ENCODE measurements around the gene FRZB.

The FRZB gene

DNA sequence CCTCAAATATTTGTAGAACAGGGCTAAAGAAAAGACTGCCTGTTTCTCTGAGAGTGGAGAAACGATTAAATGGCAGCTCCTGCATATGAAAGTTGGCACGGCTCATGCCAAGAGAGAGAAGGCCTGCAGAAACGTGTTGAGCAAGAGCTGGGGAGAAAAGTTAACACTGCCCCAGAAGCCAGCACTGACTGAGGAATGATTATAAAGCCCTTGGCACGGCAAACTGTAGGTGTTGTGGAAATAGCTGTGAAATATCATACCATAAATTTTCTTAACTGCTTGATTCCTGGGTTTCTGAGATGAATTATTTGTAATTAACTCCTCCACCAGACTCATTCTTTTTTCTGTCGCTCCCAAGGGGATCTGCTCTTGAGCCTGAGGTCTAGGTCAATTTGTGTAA is 4.3 kb downstream of the FRZB start:
- TF ChIP-seq, protein P1, sequence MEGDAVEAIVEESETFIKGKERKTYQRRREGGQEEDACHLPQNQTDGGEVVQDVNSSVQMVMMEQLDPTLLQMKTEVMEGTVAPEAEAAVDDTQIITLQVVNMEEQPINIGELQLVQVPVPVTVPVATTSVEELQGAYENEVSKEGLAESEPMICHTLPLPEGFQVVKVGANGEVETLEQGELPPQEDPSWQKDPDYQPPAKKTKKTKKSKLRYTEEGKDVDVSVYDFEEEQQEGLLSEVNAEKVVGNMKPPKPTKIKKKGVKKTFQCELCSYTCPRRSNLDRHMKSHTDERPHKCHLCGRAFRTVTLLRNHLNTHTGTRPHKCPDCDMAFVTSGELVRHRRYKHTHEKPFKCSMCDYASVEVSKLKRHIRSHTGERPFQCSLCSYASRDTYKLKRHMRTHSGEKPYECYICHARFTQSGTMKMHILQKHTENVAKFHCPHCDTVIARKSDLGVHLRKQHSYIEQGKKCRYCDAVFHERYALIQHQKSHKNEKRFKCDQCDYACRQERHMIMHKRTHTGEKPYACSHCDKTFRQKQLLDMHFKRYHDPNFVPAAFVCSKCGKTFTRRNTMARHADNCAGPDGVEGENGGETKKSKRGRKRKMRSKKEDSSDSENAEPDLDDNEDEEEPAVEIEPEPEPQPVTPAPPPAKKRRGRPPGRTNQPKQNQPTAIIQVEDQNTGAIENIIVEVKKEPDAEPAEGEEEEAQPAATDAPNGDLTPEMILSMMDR (IDR thresholded peaks at IDR 0.05; ENCODE audit: insufficient read depth, low read depth, low read length, missing control alignments) = no peak
- no peak overlapping the region for H3K4me3 ChIP-seq (ENCODE audit: low read length)
- DNase-seq (ENCODE audit: low read depth) = peak; percentile 34

DNA sequence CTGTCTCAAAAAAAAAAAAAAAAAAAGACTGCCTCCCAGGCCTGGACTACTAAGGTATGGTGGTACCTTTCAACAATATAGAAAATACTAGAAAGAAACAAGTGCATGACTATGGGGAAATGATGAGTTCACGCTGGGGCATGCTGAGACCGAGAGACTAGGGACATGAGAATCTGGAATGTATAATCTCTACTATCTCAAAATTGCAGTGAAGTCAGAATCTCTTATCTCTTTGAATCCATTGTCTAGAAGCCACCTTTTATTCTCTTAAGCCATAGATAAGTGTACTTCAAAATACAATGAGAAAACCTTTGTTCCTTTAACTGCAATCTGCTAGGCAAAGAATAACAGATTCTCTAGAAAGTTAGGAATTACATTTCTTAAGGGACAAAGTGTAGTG is 5.6 kb downstream of the FRZB start:
- no peak for DNase-seq (ENCODE audit: low read depth)
- TF ChIP-seq, protein P1 (IDR thresholded peaks at IDR 0.05; ENCODE audit: insufficient read depth, low read depth, low read length, missing control alignments) = no peak
- H3K4me3 ChIP-seq (ENCODE audit: low read length) = no peak overlapping the region

DNA sequence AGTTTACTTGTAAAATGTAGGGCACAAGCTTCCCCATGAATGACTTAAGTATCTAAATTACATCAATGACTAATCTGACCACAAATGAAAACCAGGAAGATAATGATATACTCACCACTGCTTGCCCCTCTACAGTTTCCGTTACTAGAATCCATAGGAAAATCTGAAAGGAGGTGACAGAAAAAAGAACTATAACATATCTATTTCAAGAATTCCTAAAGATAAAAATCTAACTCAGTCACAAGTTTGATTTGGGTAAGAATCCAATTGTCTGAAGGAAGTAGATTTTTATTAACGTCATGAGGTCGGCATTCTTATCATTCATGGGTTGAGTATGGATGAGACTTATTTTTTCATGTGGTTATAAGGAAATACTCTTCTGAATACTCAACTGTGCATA is 7.8 kb downstream of the FRZB start:
- TF ChIP-seq, protein P1 (IDR thresholded peaks at IDR 0.05; ENCODE audit: insufficient read depth, low read depth, low read length, missing control alignments) = no peak
- no peak overlapping the region for H3K4me3 ChIP-seq (ENCODE audit: low read length)
- DNase-seq (ENCODE audit: low read depth) = no peak

DNA sequence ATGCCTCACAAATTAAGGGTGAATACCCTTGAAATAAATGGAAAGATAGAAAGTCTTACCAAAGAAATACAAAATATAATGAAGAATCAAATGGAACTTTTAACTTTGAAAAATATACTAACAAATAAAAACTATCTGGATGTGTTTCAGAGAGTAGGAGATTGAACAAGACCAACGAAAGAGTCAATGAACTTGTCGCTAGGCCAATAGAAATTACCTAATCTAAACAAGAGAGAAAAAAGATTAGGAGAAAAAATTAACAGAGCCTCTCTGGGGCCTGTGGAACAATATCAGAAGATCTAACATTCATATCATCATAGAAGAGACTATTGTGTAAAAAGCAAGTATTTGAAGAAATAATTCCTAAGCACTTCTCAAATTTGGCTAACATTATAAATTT is 11.1 kb downstream of the FRZB start:
- no peak for DNase-seq (ENCODE audit: low read depth)
- TF ChIP-seq, protein P1 (IDR thresholded peaks at IDR 0.05; ENCODE audit: insufficient read depth, low read depth, low read length, missing control alignments) = no peak
- H3K4me3 ChIP-seq (ENCODE audit: low read length) = no peak overlapping the region

DNA sequence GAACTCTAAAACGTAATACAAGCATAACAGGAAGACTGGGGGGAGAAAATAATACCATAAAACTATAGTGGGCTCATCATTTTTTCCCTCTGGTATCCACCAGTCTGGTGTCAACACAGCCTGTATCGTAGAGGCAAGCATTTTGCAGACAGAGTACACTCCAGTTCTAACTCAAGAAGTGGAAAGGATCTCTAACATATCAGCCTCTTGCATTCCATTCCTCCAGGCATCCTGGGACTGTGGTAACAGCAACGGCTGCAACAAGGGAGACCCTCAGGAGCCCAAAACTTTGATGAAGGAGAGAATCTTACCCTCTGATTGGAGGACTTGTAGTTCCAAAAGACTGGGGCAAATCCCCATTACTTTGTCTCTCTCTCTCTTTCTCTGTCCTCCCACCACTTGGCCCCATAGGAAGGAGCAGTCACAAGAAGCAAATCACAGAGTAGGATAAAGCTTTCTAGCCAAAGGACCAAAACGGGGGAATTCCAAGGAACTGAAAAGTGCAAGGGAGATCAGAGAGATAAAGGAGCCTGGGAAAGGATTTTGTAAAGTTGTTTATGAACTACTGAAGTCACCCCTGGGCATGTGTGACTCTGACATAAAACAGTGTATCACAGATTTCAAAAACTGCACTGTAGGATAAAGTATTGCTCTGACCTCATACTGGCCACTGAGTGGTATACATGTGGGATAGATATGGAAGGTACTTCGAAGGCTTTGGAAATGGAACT is 11.9 kb downstream of the FRZB start:
- no peak overlapping the region for H3K4me3 ChIP-seq (ENCODE audit: low read length)
- TF ChIP-seq, protein P1 (IDR thresholded peaks at IDR 0.05; ENCODE audit: insufficient read depth, low read depth, low read length, missing control alignments) = no peak
- DNase-seq (ENCODE audit: low read depth) = no peak

DNA sequence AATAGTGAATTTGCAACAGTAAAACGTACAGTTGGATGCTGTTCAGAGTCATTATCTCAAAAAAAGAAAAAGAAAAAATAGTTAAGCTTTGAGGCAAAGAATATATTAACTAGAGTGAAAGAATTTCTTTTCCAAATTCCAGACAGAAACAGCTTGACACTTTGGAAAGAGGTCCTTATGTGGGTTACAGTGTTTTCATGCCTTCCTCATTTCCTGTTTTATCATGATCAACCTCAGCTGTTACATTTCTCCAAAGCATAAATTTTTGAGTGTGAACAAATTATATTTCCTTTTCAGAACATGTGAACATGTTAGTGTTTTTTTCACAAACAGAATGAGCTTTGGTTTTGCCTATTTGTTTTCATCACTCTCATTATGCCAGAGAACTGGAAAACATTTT is 13.6 kb downstream of the FRZB start:
- DNase-seq (ENCODE audit: low read depth) = no peak
- TF ChIP-seq, protein P1 (IDR thresholded peaks at IDR 0.05; ENCODE audit: insufficient read depth, low read depth, low read length, missing control alignments) = no peak
- H3K4me3 ChIP-seq (ENCODE audit: low read length) = no peak overlapping the region

DNA sequence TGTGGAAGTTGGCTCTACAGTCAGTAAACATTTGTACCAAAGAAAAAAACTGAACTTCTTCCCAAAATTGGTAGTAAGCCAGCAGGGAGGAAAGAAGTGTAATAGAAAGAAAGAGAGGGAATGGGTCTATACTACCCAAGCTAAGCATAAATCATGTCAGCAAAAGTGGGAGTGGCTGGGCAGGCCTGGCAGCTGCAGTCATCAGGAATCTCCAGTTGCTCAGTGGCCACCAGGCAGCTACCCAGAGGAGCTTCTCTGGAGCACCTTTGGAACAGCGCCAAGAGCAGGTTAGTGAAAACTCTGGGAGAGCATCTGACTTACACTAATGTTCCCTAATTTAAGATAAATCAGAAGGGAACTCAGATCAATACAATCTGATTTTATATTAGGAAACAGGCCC is 14.3 kb downstream of the FRZB start:
- no peak overlapping the region for H3K4me3 ChIP-seq (ENCODE audit: low read length)
- TF ChIP-seq, protein P1 (IDR thresholded peaks at IDR 0.05; ENCODE audit: insufficient read depth, low read depth, low read length, missing control alignments) = no peak
- DNase-seq (ENCODE audit: low read depth) = peak; percentile 16

Measured in epithelial cell of esophagus (primary cell).